Measurements from ENCODE around the gene TANGO6. TPM values are rescaled to one million over a fixed set of nuclear protein-coding genes. Genes with fewer than 3 reads are reported as not detected.

Gene TANGO6
- total and polyA plus RNA-seq, 10 of the 15 experiments (the other 5 are each of a cell fraction or from before 2014, with no cell fraction given): 1.1 to 20.6 (median 11.0) TPM

DNA sequence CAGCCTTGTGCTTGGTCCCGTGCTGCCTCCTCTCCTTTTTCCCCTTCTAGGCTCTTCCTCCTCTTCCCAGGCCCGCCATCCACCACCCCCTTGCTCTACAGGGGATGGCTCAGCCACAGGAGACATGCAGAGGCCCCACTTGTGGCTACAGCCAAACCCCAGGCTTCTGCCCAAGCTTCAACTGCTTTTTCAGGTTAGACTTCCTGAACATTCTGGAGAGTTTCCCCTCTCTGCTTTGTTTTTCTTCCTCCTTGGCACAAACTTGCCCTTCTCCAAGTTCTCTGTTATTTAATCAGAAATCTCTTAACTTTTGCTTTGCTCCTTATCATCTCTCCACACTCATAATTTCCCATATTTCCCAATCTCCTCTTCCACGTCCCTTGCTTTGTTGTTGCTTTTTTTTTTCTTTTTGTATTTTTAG is 243.8 kb downstream of the TANGO6 start (continued):
- TF ChIP-seq, protein P1, sequence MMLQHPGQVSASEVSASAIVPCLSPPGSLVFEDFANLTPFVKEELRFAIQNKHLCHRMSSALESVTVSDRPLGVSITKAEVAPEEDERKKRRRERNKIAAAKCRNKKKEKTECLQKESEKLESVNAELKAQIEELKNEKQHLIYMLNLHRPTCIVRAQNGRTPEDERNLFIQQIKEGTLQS (IDR thresholded peaks at IDR 0.05; ENCODE audit: borderline replicate concordance, extremely low read depth, low read depth, low read length): no peak

DNA sequence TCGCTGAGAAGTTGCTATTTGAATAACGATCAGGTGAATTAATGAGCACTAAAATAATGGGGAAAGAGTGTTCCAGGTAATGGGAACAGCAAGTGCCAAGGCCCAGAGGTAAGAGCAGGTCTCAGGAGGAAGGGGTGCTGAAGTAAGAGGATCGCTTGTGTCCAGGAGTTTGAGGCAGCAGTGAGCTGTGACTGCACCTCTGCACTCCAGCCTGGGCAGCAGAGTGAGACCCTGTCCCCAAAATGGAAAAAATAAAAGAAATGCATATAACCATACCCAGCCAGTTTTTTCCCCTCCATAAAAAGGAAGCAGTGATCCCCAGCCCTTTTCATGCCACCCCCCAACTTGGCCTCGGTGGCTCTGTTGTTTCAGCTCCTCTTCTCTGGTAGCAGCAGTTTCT is 245.4 kb downstream of the TANGO6 start:
- no peaks in the 10 kb centered on the region for H3K36me3 ChIP-seq (ENCODE audit: control insufficient read depth in 2 of 2, insufficient read depth in 2 of 2, low read length in 1 of 2)
- H3K9ac ChIP-seq (ENCODE audit: control insufficient read depth, insufficient read depth, low read length): no peak overlapping the region
- H4K20me1 ChIP-seq (ENCODE audit: control insufficient read depth, insufficient read depth): no peaks in the 10 kb centered on the region
- intact Hi-C loops (cut with micrococcal nuclease; ENCODE audit: unreplicated experiment): no loop called here
- no peak overlapping the region for H3K4me2 ChIP-seq (ENCODE audit: control insufficient read depth, insufficient read depth)
- CTCF ChIA-PET: no interaction called here
- no peaks in the 10 kb centered on the region for H3K79me2 ChIP-seq (ENCODE audit: control insufficient read depth, insufficient read depth, low read length)
- no peaks in the 10 kb centered on the region for H3K9me3 ChIP-seq (replicated peaks; ENCODE audit: control insufficient read depth, insufficient read depth, low read length)
- BruUV-seq (replicated peaks): no TSS peak
- ATAC-seq: no peak; the same call in 2 of the 3 replicates
- SMC1A ChIA-PET (ENCODE audit: uncharacterized antibody, unreplicated experiment): no interaction called here
- no peak overlapping the region for H2AFZ ChIP-seq (ENCODE audit: control insufficient read depth, low read depth, low read length)
- no peaks in the 10 kb centered on the region for H3K27me3 ChIP-seq (replicated peaks in 1 of 2; ENCODE audit: control insufficient read depth in 2 of 2, insufficient read depth in 2 of 2, low read length in 1 of 2)
- POLR2A ChIA-PET: no interaction called here
- RAD21 ChIA-PET (ENCODE audit: unreplicated experiment): interaction anchor here (1.2 kb wide), 1 partner anchor 241 kb away, joined by 3 read pairs; no protein-coding TSS in a partner anchor
- DNase-seq (ENCODE audit: low read depth, low spot score): no peak
- in situ Hi-C loops (cut with MboI): no loop called here
- no peak overlapping the region for H3K27ac ChIP-seq (ENCODE audit: control insufficient read depth, insufficient read depth)
- 77% methylated on average over 4 of the region's 4 CpGs for WGBS (ENCODE audit: insufficient coverage, insufficient replicate concordance, low lambda C conversion rate, missing lambda C conversion rate)
- no peak overlapping the region for H3K4me3 ChIP-seq
- peaks cover 10% of the 10 kb centered on the region for H3K4me1 ChIP-seq (ENCODE audit: control insufficient read depth, insufficient read depth, low read length)
- FAIRE-seq: no peak
- TF ChIP-seq CREB1 (IDR thresholded peaks at IDR 0.05; ENCODE audit: low read depth) (no peak), MXI1 (IDR thresholded peaks at IDR 0.05; ENCODE audit: low read depth, low read length) (no peak), BMI1 (IDR thresholded peaks at IDR 0.05; ENCODE audit: borderline replicate concordance) (no peak), NFYA (IDR thresholded peaks at IDR 0.05; ENCODE audit: borderline replicate concordance, low read depth, low read length) (no peak), ZBED1 (IDR thresholded peaks at IDR 0.05; ENCODE audit: borderline replicate concordance) (no peak), RELA (IDR thresholded peaks at IDR 0.05; ENCODE audit: borderline replicate concordance, partially characterized antibody) (no peak), TBL1XR1 (IDR thresholded peaks at IDR 0.05; ENCODE audit: low read depth, low read length) (no peak), IRF4 (IDR thresholded peaks at IDR 0.05; ENCODE audit: low read depth, low read length) (no peak), TCF3 (IDR thresholded peaks at IDR 0.05; ENCODE audit: borderline replicate concordance, insufficient read depth, low read depth, low read length) (no peak), GABPA (IDR thresholded peaks at IDR 0.05; ENCODE audit: low read depth) (no peak), MTA3 (IDR thresholded peaks at IDR 0.05; ENCODE audit: borderline replicate concordance, low read length) (no peak), HDAC2 (IDR thresholded peaks at IDR 0.05) (no peak), BHLHE40 (IDR thresholded peaks at IDR 0.05; ENCODE audit: borderline replicate concordance in 1 of 2, low read depth in 2 of 2, low read length in 1 of 2) (no peak), TARDBP (IDR thresholded peaks at IDR 0.05; ENCODE audit: borderline replicate concordance) (no peak)
- TF ChIP-seq, protein P2, sequence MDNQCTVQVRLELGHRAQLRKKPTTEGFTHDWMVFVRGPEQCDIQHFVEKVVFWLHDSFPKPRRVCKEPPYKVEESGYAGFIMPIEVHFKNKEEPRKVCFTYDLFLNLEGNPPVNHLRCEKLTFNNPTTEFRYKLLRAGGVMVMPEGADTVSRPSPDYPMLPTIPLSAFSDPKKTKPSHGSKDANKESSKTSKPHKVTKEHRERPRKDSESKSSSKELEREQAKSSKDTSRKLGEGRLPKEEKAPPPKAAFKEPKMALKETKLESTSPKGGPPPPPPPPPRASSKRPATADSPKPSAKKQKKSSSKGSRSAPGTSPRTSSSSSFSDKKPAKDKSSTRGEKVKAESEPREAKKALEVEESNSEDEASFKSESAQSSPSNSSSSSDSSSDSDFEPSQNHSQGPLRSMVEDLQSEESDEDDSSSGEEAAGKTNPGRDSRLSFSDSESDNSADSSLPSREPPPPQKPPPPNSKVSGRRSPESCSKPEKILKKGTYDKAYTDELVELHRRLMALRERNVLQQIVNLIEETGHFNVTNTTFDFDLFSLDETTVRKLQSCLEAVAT (IDR thresholded peaks at IDR 0.05): no peak
- TF ChIP-seq, protein P3, sequence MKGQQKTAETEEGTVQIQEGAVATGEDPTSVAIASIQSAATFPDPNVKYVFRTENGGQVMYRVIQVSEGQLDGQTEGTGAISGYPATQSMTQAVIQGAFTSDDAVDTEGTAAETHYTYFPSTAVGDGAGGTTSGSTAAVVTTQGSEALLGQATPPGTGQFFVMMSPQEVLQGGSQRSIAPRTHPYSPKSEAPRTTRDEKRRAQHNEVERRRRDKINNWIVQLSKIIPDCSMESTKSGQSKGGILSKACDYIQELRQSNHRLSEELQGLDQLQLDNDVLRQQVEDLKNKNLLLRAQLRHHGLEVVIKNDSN (IDR thresholded peaks at IDR 0.05; ENCODE audit: borderline replicate concordance, extremely low read length, insufficient read depth, low read depth, low read length): no peak
- TF ChIP-seq, protein P4, sequence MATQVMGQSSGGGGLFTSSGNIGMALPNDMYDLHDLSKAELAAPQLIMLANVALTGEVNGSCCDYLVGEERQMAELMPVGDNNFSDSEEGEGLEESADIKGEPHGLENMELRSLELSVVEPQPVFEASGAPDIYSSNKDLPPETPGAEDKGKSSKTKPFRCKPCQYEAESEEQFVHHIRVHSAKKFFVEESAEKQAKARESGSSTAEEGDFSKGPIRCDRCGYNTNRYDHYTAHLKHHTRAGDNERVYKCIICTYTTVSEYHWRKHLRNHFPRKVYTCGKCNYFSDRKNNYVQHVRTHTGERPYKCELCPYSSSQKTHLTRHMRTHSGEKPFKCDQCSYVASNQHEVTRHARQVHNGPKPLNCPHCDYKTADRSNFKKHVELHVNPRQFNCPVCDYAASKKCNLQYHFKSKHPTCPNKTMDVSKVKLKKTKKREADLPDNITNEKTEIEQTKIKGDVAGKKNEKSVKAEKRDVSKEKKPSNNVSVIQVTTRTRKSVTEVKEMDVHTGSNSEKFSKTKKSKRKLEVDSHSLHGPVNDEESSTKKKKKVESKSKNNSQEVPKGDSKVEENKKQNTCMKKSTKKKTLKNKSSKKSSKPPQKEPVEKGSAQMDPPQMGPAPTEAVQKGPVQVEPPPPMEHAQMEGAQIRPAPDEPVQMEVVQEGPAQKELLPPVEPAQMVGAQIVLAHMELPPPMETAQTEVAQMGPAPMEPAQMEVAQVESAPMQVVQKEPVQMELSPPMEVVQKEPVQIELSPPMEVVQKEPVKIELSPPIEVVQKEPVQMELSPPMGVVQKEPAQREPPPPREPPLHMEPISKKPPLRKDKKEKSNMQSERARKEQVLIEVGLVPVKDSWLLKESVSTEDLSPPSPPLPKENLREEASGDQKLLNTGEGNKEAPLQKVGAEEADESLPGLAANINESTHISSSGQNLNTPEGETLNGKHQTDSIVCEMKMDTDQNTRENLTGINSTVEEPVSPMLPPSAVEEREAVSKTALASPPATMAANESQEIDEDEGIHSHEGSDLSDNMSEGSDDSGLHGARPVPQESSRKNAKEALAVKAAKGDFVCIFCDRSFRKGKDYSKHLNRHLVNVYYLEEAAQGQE (IDR thresholded peaks at IDR 0.05; ENCODE audit: low read depth, low read length): no peak
